ENCODE measurements around the gene MMP25.

DNA sequence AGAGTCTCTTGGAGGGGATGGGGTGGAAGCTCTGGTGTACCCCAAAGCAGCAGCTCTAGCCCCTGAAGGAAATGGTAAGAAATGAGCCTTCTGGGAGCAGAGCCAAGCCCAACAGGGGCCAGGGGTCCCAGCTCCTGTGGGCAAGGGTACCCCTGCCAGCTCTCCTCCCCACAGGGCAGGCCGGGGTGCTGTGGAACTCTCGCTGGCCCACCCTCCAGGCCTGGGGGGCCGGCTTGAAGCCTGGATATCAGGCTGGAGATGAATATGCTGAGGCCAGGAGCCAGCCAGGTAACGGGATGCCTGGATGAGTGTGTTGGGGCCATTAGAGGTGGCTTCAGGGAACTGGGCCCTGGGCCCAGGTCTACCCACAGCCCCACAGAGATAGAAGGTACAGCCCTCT, 45.8 kb upstream of the MMP25 start:
- TF ChIP-seq, protein P1, sequence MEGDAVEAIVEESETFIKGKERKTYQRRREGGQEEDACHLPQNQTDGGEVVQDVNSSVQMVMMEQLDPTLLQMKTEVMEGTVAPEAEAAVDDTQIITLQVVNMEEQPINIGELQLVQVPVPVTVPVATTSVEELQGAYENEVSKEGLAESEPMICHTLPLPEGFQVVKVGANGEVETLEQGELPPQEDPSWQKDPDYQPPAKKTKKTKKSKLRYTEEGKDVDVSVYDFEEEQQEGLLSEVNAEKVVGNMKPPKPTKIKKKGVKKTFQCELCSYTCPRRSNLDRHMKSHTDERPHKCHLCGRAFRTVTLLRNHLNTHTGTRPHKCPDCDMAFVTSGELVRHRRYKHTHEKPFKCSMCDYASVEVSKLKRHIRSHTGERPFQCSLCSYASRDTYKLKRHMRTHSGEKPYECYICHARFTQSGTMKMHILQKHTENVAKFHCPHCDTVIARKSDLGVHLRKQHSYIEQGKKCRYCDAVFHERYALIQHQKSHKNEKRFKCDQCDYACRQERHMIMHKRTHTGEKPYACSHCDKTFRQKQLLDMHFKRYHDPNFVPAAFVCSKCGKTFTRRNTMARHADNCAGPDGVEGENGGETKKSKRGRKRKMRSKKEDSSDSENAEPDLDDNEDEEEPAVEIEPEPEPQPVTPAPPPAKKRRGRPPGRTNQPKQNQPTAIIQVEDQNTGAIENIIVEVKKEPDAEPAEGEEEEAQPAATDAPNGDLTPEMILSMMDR (IDR thresholded peaks at IDR 0.05) = no peak
- no peak for TF ChIP-seq POLR2A (IDR thresholded peaks at IDR 0.05)

Data from lower leg skin (tissue), 3 donors.